Measurements from ENCODE around the gene LAMA3. TPM values are rescaled to one million over a fixed set of nuclear protein-coding genes. Genes with fewer than 3 reads are reported as not detected.

LAMA3 gene
- total RNA-seq, 2 experiments from 2014 or later, result 0.05 to 0.18 TPM

DNA sequence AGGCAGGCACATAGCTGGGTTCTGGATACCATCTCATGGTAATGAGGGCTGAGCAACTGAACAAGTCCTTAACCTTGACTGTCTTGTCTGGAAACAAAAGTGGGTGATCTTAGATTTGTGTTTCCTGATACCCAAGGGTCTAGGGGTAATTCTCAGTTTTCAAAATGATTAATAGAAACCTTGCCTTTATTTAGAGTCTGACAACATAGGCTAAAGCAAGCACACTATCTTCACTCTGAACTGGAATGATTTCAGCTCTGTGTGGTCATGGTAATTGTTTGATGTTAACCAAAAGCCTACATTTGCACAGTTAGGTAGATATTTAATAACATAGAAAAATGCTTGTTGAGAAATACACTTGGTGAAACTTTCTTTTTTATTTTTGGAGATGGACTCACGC lies 6.8 kb upstream of the LAMA3 start:
- Mint-ChIP-seq H3K9me3 (no peaks in the 10 kb centered on the region), H3K4me3 (no peak overlapping the region), H3K36me3 (ENCODE audit: low read depth) (no peaks in the 10 kb centered on the region), H3K27me3 (peaks cover 51% of the 10 kb centered on the region), H3K27ac (no peak overlapping the region), H3K4me1 (no peaks in the 10 kb centered on the region)
- CTCF ChIA-PET, result no interaction called here
- no peak for DNase-seq
- POLR2A ChIA-PET, result no interaction called here

- ChIA-PET CTCF (no interaction called here), POLR2A (no interaction called here)
- Mint-ChIP-seq H3K9me3 (no peaks in the 10 kb centered on the region), H3K27ac (no peak overlapping the region), H3K4me1 (no peaks in the 10 kb centered on the region), H3K27me3 (peaks cover 57% of the 10 kb centered on the region), H3K4me3 (no peak overlapping the region), H3K36me3 (ENCODE audit: low read depth) (no peaks in the 10 kb centered on the region)
- DNase-seq, result no peak
Observed at GRCh38 chr18:23683155-23683554, 6.1 kb upstream of the LAMA3 start.

DNA sequence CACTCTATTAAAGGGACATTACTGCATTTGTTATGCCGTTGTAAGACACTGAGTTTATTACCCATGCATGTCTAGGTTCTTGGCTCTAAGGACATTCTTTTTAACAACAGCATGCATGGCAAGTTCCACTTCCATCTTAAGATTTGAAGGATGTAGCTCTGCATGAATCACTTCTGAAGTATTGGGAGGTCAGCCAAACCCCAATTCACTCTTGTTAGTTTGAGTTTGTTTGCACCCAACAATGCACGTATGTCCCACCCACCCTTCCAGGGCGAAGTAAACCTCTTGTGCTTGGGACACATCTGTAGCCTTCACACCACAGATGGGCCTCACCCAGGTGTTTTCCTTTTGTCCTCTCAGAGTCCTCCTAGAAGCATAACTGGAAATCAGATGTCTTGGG lies 5.6 kb upstream of the LAMA3 start:
- H3K9me3 Mint-ChIP-seq, result no peaks in the 10 kb centered on the region
- H3K4me3 Mint-ChIP-seq, result no peak overlapping the region
- ChIA-PET POLR2A (no interaction called here), CTCF (no interaction called here)
- H3K27me3 Mint-ChIP-seq, result peaks cover 59% of the 10 kb centered on the region
- peaks cover 1% of the 10 kb centered on the region for H3K4me1 Mint-ChIP-seq
- no peak overlapping the region for H3K27ac Mint-ChIP-seq
- no peaks in the 10 kb centered on the region for H3K36me3 Mint-ChIP-seq (ENCODE audit: low read depth)
- no peak for DNase-seq

- Mint-ChIP-seq H3K27me3 (peaks cover 58% of the 10 kb centered on the region), H3K9me3 (no peaks in the 10 kb centered on the region), H3K4me1 (peaks cover 7% of the 10 kb centered on the region), H3K4me3 (no peak overlapping the region), H3K27ac (no peak overlapping the region), H3K36me3 (ENCODE audit: low read depth) (no peaks in the 10 kb centered on the region)
- POLR2A ChIA-PET, result no interaction called here
- no peak for DNase-seq
- CTCF ChIA-PET, result interaction anchor here (0.7 kb wide), 1 partner anchor 62 kb away, joined by 3 read pairs; no protein-coding TSS in a partner anchor
Observed at GRCh38 chr18:23684515-23685197, 4.6 kb upstream of the LAMA3 start.

- no peak overlapping the region for H3K4me3 Mint-ChIP-seq
- CTCF ChIA-PET, result interaction anchor here (0.9 kb wide), 1 partner anchor 172 kb away, joined by 3 read pairs; no protein-coding TSS in a partner anchor
Observed at GRCh38 chr18:23688528-23688927, 725 bp upstream of the LAMA3 start.

GRCh38 chr18:23689616-23690504 lies 607 bp downstream of the LAMA3 start:
- H3K27me3 Mint-ChIP-seq, result peaks cover 55% of the 10 kb centered on the region
- no peaks in the 10 kb centered on the region for H3K36me3 Mint-ChIP-seq (ENCODE audit: low read depth)
- H3K27ac Mint-ChIP-seq, result no peak overlapping the region
- ChIA-PET POLR2A (interaction anchor here (1.4 kb wide), 1 partner anchor 18 kb away, joined by 3 read pairs; no protein-coding TSS in a partner anchor), CTCF (no interaction called here)
- peaks cover 9% of the 10 kb centered on the region for H3K4me1 Mint-ChIP-seq
- H3K9me3 Mint-ChIP-seq, result no peaks in the 10 kb centered on the region
- DNase-seq, result no peak
- H3K4me3 Mint-ChIP-seq, result peak overlapping the region; percentile 3

More at GRCh38 chr18:23688528-23688927, 725 bp upstream of the LAMA3 start:
- POLR2A ChIA-PET, result no interaction called here
- Mint-ChIP-seq H3K27me3 (peaks cover 59% of the 10 kb centered on the region), H3K9me3 (no peaks in the 10 kb centered on the region), H3K4me1 (peaks cover 9% of the 10 kb centered on the region), H3K27ac (no peak overlapping the region), H3K36me3 (ENCODE audit: low read depth) (no peaks in the 10 kb centered on the region)
- DNase-seq, result no peak

- ChIA-PET POLR2A (no interaction called here), CTCF (no interaction called here)
- Mint-ChIP-seq H3K9me3 (no peaks in the 10 kb centered on the region), H3K27ac (no peak overlapping the region), H3K27me3 (peaks cover 55% of the 10 kb centered on the region), H3K4me1 (peaks cover 9% of the 10 kb centered on the region), H3K4me3 (peak overlapping the region; percentile 3), H3K36me3 (ENCODE audit: low read depth) (no peaks in the 10 kb centered on the region)
- DNase-seq, result no peak
Observed at GRCh38 chr18:23690505-23691068, 1.3 kb downstream of the LAMA3 start.

GRCh38 chr18:23693846-23694245 lies 4.6 kb downstream of the LAMA3 start:
- no peak for DNase-seq
- Mint-ChIP-seq H3K36me3 (ENCODE audit: low read depth) (no peaks in the 10 kb centered on the region), H3K4me1 (peaks cover 8% of the 10 kb centered on the region), H3K9me3 (no peaks in the 10 kb centered on the region), H3K4me3 (no peak overlapping the region), H3K27ac (no peak overlapping the region), H3K27me3 (peaks cover 35% of the 10 kb centered on the region)
- ChIA-PET POLR2A (no interaction called here), CTCF (interaction anchor here (1.1 kb wide), 1 partner anchor 10 kb away, joined by 3 read pairs; no protein-coding TSS in a partner anchor)

DNA sequence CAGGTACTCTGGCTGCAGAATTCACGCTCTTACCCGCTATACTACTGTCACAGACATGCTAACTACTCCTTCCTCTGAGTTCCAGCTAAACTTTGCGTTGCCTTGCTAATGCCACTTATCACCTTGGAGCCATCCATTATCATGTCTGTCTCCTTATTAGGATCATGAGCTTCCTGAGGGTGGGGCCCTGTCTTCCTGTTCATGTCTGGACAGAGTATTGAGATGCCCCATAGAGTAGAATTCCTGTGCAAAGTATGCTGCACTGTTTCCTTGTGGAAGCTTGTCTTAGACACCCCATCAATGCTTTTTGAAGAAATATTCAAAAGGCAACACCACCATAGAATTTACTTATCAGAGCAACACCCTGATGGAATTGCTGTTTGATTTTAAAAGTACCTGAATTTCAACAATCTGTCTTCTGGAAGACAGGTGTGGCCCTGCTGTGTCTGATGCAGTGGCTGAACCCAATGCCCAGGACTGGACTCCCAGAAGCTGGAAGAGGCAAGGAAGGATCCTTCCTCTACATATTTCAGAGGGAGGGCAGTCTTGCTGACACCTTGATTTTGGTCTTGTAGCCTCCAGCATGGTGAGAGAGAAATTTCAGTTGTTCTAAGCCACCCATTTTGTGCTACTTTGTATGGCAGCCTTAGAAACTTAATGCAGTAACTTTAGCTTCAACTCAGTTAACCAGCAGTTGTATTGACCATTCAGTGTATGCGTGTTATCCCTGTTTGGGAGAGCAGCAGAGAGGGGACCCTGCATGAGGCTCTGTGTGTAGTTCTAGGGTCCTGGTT lies 5.6 kb downstream of the LAMA3 start:
- Mint-ChIP-seq H3K27me3 (peaks cover 30% of the 10 kb centered on the region), H3K9me3 (no peaks in the 10 kb centered on the region), H3K27ac (no peak overlapping the region), H3K36me3 (ENCODE audit: low read depth) (no peaks in the 10 kb centered on the region), H3K4me1 (peaks cover 4% of the 10 kb centered on the region), H3K4me3 (no peak overlapping the region)
- ChIA-PET CTCF (interaction anchor here (0.9 to 1.3 kb wide), 2 partner anchors 161 to 224 kb away, joined by 3 to 5 read pairs; no protein-coding TSS in a partner anchor), POLR2A (no interaction called here)
- DNase-seq, result no peak

GRCh38 chr18:23701017-23701416 lies 11.8 kb downstream of the LAMA3 start:
- peaks cover 43% of the 10 kb centered on the region for H3K27me3 Mint-ChIP-seq
- H3K36me3 Mint-ChIP-seq (ENCODE audit: low read depth), result no peaks in the 10 kb centered on the region
- no peaks in the 10 kb centered on the region for H3K9me3 Mint-ChIP-seq
- ChIA-PET POLR2A (no interaction called here), CTCF (interaction anchor here (4.2 kb wide), 1 partner anchor 79 kb away, joined by 32 read pairs; no protein-coding TSS in a partner anchor)
- H3K4me1 Mint-ChIP-seq, result peaks cover 2% of the 10 kb centered on the region
- no peak for DNase-seq
- no peak overlapping the region for H3K4me3 Mint-ChIP-seq
- no peak overlapping the region for H3K27ac Mint-ChIP-seq

DNA sequence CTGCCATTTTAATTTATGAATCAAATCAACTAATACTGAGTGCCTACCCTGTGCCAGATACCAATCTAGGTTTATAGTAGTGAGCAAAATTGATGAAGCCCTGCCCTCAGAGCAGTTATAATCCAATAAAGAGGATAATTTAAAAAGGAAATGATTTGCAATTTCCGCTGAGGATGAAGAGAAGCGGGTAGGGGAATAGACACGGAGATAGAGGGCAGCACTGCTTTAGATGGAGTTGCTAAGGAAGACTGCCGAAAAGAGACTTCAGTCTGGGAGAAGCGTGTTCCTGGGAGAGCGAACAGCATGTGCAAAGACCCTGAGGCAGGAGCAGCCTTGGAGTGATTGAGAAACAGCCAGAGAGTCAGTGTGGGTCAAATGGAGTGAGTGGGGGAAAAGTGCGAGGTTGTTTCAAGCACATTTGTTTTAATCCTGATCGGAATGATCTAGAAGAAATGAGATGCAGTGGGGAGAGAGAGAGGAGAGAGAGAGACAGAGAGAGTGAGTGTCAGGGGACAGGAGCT lies 12.4 kb downstream of the LAMA3 start:
- no peak overlapping the region for H3K27ac Mint-ChIP-seq
- H3K27me3 Mint-ChIP-seq, result peaks cover 43% of the 10 kb centered on the region
- H3K4me3 Mint-ChIP-seq, result no peak overlapping the region
- H3K9me3 Mint-ChIP-seq, result no peaks in the 10 kb centered on the region
- ChIA-PET POLR2A (no interaction called here), CTCF (interaction anchor here (2.6 to 4.2 kb wide), 2 partner anchors 74 to 80 kb away, joined by 24 to 32 read pairs; no protein-coding TSS in a partner anchor)
- H3K4me1 Mint-ChIP-seq, result peaks cover 2% of the 10 kb centered on the region
- no peaks in the 10 kb centered on the region for H3K36me3 Mint-ChIP-seq (ENCODE audit: low read depth)
- DNase-seq, result no peak

- Mint-ChIP-seq H3K27me3 (peaks cover 43% of the 10 kb centered on the region), H3K4me3 (no peak overlapping the region), H3K27ac (no peak overlapping the region), H3K36me3 (ENCODE audit: low read depth) (peaks cover 4% of the 10 kb centered on the region), H3K9me3 (peaks cover 4% of the 10 kb centered on the region), H3K4me1 (peaks cover 2% of the 10 kb centered on the region)
- POLR2A ChIA-PET, result interaction anchor here (1.6 kb wide), 1 partner anchor 75 kb away, joined by 3 read pairs; no protein-coding TSS in a partner anchor
- DNase-seq, result no peak
- CTCF ChIA-PET, result interaction anchor here (1.0 to 4.2 kb wide), 15 partner anchors 9 to 216 kb away, joined by 3 to 32 read pairs (median 5); partner anchors contain the start of gene NPC1
Observed at GRCh38 chr18:23702606-23703005, 13.4 kb downstream of the LAMA3 start.

Measured in activated CD4-positive, alpha-beta memory T cell treated with anti-CD3 and anti-CD28 coated beads, Interleukin-2, amount 10 ng/mL, durations not matched to agents 7 days and 5 days (primary cell).